Fibroblast of lung (primary cell): ENCODE measurements around the gene PPBP. TPM values are rescaled to one million over a fixed set of nuclear protein-coding genes. Genes with fewer than 3 reads are reported as not detected.

Experiments used
- DNase-seq, 2 donors: peaks; one replicate each; pipeline versions ENCODE4 v3.0.0 to v3.0.0-alpha.2; 2010; ENCODE audit warnings: low read depth in 2 of 2
- H2AFZ ChIP-seq: 2 replicates; pipeline ENCODE4 v1.5.1; 2012; ENCODE audit warnings: low read length, control low read depth, inconsistent platforms
- H3K27ac ChIP-seq: 2 replicates; pipeline ENCODE4 v1.5.1; 2011; ENCODE audit warnings: low read length, control low read depth; ENCODE audit not compliant: insufficient read depth
- H3K27me3 ChIP-seq: 2 replicates; pipeline ENCODE4 v1.5.1; 2011; ENCODE audit warnings: mild to moderate bottlenecking, low read length; ENCODE audit not compliant: control insufficient read depth, insufficient read depth
- H3K36me3 ChIP-seq: 2 replicates; pipeline ENCODE4 v1.5.1; 2011; ENCODE audit warnings: low read length; ENCODE audit not compliant: control insufficient read depth, insufficient read depth
- H3K4me1 ChIP-seq: 2 replicates; pipeline ENCODE4 v1.5.1; 2011; ENCODE audit warnings: low read length; ENCODE audit not compliant: control insufficient read depth, insufficient read depth; ENCODE audit errors: extremely low read depth
- H3K4me2 ChIP-seq: 2 replicates; pipeline ENCODE4 v1.5.1; 2011; ENCODE audit warnings: low read length, control low read depth; ENCODE audit not compliant: insufficient read depth; ENCODE audit errors: extremely low read depth
- H3K4me3 ChIP-seq, 4 experiments: fragments of 200-600 bp in 1 of 4; sonication (generic) in 1 of 4; replicated peaks in 1 of 4; 2 replicates each; pipeline ENCODE4 v1.5.1; 2011 to 2016; ENCODE audit warnings: low read length in 4 of 4, low read depth in 3 of 4, mild to moderate bottlenecking in 3 of 4, control low read depth in 2 of 4, inconsistent platforms in 1 of 4, mixed read lengths in 1 of 4; ENCODE audit not compliant: insufficient read depth in 1 of 4; ENCODE audit errors: control extremely low read depth in 1 of 4
- H3K79me2 ChIP-seq: 2 replicates; pipeline ENCODE4 v1.5.1; 2012; ENCODE audit warnings: mild to moderate bottlenecking, low read length, inconsistent platforms; ENCODE audit not compliant: control insufficient read depth, insufficient read depth
- H3K9ac ChIP-seq: 2 replicates; pipeline ENCODE4 v1.5.1; 2011; ENCODE audit warnings: mild to moderate bottlenecking, low read length, control low read depth; ENCODE audit not compliant: insufficient read depth
- H3K9me3 ChIP-seq: 2 replicates; pipeline ENCODE4 v1.5.1; 2012; ENCODE audit warnings: low read depth, low read length; ENCODE audit not compliant: control insufficient read depth, insufficient read depth
- H4K20me1 ChIP-seq: 2 replicates; pipeline ENCODE4 v1.5.1; 2011; ENCODE audit warnings: low read length; ENCODE audit not compliant: control insufficient read depth, insufficient read depth; ENCODE audit errors: extremely low read depth
- CTCF ChIP-seq, 2 donors: IDR thresholded peaks in 1 of 2; conservative IDR thresholded peaks in 1 of 2; 1 replicate in 1 of 2; 2 replicates in 1 of 2; pipeline ENCODE4 v1.5.1; 2011 to 2012; ENCODE audit warnings: low read length in 2 of 2, control low read depth in 1 of 2, inconsistent platforms in 1 of 2, low read depth in 1 of 2, mild to moderate bottlenecking in 1 of 2
- EZH2 ChIP-seq: IDR thresholded peaks from 2 replicates; pipeline ENCODE4 v1.5.1; 2012; ENCODE audit warnings: low read length, control low read depth, mild to moderate bottlenecking; ENCODE audit errors: missing control alignments
- polyA plus RNA-seq, 2 donors: library from polyadenylated mRNA; depleted of rRNA in 1 of 2; stranded (reverse) in 1 of 2; unstranded in 1 of 2; fragments of >200 nt; gene quantifications; 2 replicates each; pipeline ENCODE4 v1.2.1, GENCODE V29; 2011 to 2012; ENCODE audit warnings: missing spikeins in 1 of 2
- total RNA-seq: library from RNA; depleted of rRNA; stranded (reverse); fragments of >200 nt; gene quantifications from 2 replicates; pipeline ENCODE4 v1.2.1, GENCODE V29; 2014

Gene PPBP
- total and polyA plus RNA-seq, 2 donors (not counting 1 experiment from before 2014, with no cell fraction given): not detected

DNA sequence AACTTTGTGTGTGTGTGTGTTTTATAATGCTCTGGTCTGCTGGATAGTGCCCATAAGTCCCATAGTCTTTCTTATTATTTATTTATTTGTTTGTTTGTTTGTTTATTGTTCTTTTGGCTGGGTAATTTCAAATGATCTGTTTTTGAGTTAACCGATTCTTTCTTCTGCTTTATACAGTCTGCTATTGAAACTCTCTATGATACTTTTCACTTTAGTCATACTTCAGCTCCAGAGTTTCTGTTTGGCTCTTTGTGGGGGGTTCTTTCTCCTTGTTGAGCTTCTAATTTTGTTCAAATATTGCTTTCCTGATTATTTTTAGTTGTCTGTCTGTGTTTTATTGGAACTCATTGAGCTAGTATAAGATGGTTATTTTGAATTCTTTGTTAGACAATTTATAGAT, 40.5 kb upstream of the PPBP start:
- Histone ChIP-seq H3K36me3 (no peaks in the 10 kb centered on the region), H3K27me3 (no peaks in the 10 kb centered on the region), H3K4me2 (no peak overlapping the region), H3K9ac (no peak overlapping the region), H3K27ac (no peak overlapping the region), H4K20me1 (no peaks in the 10 kb centered on the region), H3K4me1 (no peaks in the 10 kb centered on the region), H3K4me3 (no peak overlapping the region), H3K9me3 (no peaks in the 10 kb centered on the region), H2AFZ (no peak overlapping the region), H3K79me2 (no peaks in the 10 kb centered on the region)
- DNase-seq: no peak
- no peak for TF ChIP-seq CTCF (conservative IDR thresholded peaks at IDR 0.05 in 1 of 2, IDR thresholded peaks at IDR 0.05 in 1 of 2; ENCODE audit: low read depth in 1 of 2, low read length in 2 of 2)
- no peak for TF ChIP-seq EZH2

DNA sequence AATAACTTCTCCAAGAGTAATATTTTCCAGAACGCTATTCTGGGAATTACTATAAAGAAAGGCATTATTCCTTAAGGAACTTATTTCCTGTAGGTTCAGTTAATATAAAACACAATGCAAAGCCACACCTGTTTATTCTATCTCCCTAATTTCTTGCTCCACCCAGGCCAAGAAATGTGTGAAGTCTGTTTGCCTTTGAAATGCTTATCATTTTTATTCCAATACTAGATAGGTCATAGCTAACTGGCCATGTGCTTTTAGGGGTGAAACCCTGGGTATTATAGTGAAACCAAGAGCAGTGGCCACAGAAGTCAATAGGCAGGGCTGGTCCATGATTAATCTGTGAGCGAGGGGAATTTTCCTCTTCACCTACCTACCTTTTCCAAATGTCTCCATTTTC, 35.7 kb upstream of the PPBP start:
- no peaks in the 10 kb centered on the region for H3K36me3 ChIP-seq
- no peak overlapping the region for H3K9ac ChIP-seq
- DNase-seq: no peak
- H3K27me3 ChIP-seq: no peaks in the 10 kb centered on the region
- H3K4me2 ChIP-seq: no peak overlapping the region
- H4K20me1 ChIP-seq: no peaks in the 10 kb centered on the region
- no peak overlapping the region for H3K27ac ChIP-seq
- TF ChIP-seq EZH2: no peak
- no peak for TF ChIP-seq CTCF (conservative IDR thresholded peaks at IDR 0.05 in 1 of 2, IDR thresholded peaks at IDR 0.05 in 1 of 2; ENCODE audit: low read depth in 1 of 2, low read length in 2 of 2)
- H3K79me2 ChIP-seq: no peaks in the 10 kb centered on the region
- no peaks in the 10 kb centered on the region for H3K9me3 ChIP-seq
- H3K4me3 ChIP-seq: no peak overlapping the region
- H3K4me1 ChIP-seq: no peaks in the 10 kb centered on the region
- H2AFZ ChIP-seq: no peak overlapping the region

DNA sequence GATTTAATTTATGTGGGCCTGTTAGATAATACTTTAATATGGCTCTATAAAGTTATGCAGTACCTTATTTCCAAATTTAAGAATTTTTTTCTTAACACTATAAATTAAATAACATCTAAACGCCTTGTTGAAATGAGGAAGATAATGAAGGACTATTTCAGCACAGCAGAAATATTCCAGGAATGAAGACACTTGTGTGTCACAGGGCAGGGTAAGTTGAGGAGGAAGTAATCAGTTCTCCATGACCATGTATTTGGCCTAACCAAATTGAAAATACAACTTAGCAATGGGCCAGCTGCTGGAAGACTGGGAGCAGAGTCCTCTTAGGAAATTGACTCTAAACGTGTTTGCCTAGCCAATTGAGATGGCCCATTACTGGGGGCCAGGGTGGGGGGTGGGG, 33.6 kb upstream of the PPBP start:
- Histone ChIP-seq H3K27me3 (no peaks in the 10 kb centered on the region), H3K4me3 (no peak overlapping the region), H3K27ac (no peak overlapping the region), H4K20me1 (no peaks in the 10 kb centered on the region), H3K4me2 (no peak overlapping the region), H3K9me3 (no peaks in the 10 kb centered on the region), H2AFZ (no peak overlapping the region), H3K36me3 (no peaks in the 10 kb centered on the region), H3K9ac (no peak overlapping the region), H3K79me2 (no peaks in the 10 kb centered on the region), H3K4me1 (no peaks in the 10 kb centered on the region)
- TF ChIP-seq EZH2 (no peak), CTCF (conservative IDR thresholded peaks at IDR 0.05 in 1 of 2, IDR thresholded peaks at IDR 0.05 in 1 of 2; ENCODE audit: low read depth in 1 of 2, low read length in 2 of 2) (no peak)
- no peak for DNase-seq
